Superior temporal gyrus (tissue), 1 donor: ENCODE data around the gene RRP15.
A peak's percentile ranks its signal among the peaks of the same experiment; 100 is the strongest.

Experiments used
- DNase-seq: peaks from one replicate; pipeline ENCODE4 v3.0.0-alpha.2; 2016; ENCODE audit errors: extremely low spot score

Gene RRP15

GRCh38 chr1:218361298-218362065 lies 76.4 kb downstream of the RRP15 start:
- DNase-seq, result no peak

- no peak for DNase-seq
These were observed 77.5 kb downstream of the RRP15 start for GRCh38 chr1:218362418-218363076.

GRCh38 chr1:218363141-218363540 lies 78.0 kb downstream of the RRP15 start:
- DNase-seq, result no peak

- no peak for DNase-seq
These were observed 79.1 kb downstream of the RRP15 start for GRCh38 chr1:218364028-218364710.

GRCh38 chr1:218365226-218365999 lies 80.3 kb downstream of the RRP15 start:
- DNase-seq, result no peak

- DNase-seq, result no peak
These were observed 81.4 kb downstream of the RRP15 start for GRCh38 chr1:218366322-218367052.

GRCh38 chr1:218367118-218367517 lies 82.0 kb downstream of the RRP15 start:
- no peak for DNase-seq

GRCh38 chr1:218368686-218369085 lies 83.6 kb downstream of the RRP15 start:
- DNase-seq, result no peak

GRCh38 chr1:218369688-218370511 lies 84.8 kb downstream of the RRP15 start:
- no peak for DNase-seq

- DNase-seq, result peak; percentile 87
These were observed 87.0 kb downstream of the RRP15 start for GRCh38 chr1:218371927-218372672.

- DNase-seq, result no peak
These were observed 89.6 kb downstream of the RRP15 start for GRCh38 chr1:218374401-218375353.

GRCh38 chr1:218376722-218377121 lies 91.6 kb downstream of the RRP15 start:
- no peak for DNase-seq

GRCh38 chr1:218377143-218377660 lies 92.1 kb downstream of the RRP15 start:
- DNase-seq, result no peak

GRCh38 chr1:218380125-218380977 lies 95.3 kb downstream of the RRP15 start:
- DNase-seq, result peak; percentile 53

GRCh38 chr1:218382261-218382660 lies 97.2 kb downstream of the RRP15 start:
- DNase-seq, result no peak

GRCh38 chr1:218383051-218383450 lies 98.0 kb downstream of the RRP15 start:
- no peak for DNase-seq

- no peak for DNase-seq
These were observed 98.6 kb downstream of the RRP15 start for GRCh38 chr1:218383681-218384080.
